Measurements from ENCODE around the gene AAGAB.

DNA sequence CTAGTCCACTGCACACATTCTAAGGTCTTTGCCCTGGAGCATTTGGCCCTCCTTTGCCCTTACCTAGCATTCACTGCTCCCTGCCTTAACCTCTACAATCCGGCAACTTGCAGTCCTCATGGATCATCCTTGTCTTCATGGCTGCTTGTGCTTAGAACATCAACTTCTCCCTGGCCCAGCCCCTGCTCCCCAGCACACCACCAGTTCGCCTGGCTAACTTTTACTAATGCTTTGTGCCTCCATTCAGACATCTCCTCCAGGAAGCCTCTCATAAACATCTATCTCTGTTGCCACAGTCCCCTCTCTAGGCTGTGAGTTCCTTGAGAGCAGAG, 57.1 kb downstream of the AAGAB start:
- TF ChIP-seq ZNF274 (IDR thresholded peaks at IDR 0.05; ENCODE audit: low read depth, low read length) (no peak), SUZ12 (IDR thresholded peaks at IDR 0.05; ENCODE audit: extremely low read depth, insufficient read depth, insufficient read length) (no peak), YY1 (IDR thresholded peaks at IDR 0.05; ENCODE audit: insufficient read depth, insufficient read length) (no peak)

Data from NT2/D1 (cell line).